Measurements from ENCODE around the gene WNT9A.

Gene WNT9A

DNA sequence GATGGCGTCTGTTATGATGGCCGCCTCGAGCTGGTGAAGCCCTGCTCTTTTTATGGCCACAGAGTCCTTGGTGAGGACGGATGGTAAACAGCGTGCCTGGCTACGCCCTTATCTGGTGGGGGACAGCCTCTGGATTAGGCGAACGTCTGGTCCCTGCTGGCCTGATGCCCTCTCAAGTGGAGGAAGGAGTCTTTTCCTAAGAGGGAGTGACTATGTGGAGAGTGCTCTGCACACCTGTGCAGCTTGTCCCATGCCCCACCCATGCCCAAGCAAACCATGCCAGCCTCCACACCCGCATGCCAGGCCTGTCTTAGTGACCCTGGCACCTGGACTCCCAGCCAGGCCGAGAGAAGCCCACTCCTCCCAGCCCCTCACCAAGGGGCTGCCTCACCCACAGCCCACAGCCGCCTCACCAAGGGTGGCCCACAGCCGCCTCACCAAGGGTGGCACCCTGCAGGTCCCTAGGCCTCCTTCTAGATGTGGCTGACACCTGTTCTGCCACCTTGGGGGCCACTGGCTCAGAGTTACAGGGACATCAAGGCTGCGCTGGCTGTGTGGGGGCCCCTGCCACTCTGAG, 40.2 kb downstream of the WNT9A start:
- DNase-seq, result no peak

- DNase-seq, result no peak
Observed at GRCh38 chr1:227906550-227907071, 41.1 kb downstream of the WNT9A start.

DNA sequence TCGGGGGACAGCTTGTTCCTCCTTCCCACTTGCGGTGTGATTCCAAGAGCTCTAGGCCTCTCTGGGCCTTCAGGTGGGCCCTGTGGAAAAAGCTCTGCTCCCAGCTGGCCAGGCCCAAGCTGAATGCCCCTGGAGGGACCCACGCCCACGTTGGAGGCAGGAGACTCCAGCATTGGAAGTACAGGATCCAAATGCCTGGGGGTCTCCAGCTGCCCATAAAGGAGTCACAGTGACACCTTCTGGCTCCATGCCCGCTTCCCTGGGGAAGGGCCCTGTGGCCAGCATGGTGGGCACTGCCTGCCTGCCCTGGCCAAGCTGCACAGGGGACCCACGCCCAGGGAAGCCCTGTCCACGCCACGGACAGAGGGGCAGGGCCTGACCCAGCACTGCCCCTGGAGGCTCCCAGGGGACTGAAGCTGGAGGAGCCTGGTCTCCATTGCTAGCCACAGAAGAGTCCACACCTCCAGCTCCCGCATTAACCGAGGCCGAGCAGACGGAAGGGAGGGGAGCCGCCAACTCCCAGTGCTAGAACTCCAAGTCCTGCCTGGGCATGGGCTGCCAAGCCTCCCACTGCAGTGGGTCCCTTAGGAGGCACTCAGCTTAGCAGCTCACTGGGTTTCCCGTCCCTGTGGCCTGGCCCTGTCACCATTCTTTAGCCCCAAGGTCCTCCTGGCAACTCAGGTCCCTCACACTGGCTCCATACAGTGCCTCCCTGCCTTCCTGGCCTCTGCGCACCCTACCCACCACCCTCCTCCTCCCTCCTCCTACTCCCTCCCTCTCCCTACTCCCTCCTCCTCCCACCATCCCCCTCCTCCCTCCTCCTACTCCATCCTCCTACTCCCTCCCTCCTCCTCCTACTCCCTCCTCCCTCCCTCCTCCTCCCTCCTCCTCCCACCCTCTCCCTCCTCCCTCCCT, 41.9 kb downstream of the WNT9A start:
- DNase-seq, result no peak

- DNase-seq, result no peak
Observed at GRCh38 chr1:227904541-227905335, 43.0 kb downstream of the WNT9A start.

GRCh38 chr1:227903614-227904501, 43.9 kb downstream of the WNT9A start:
- no peak for DNase-seq

GRCh38 chr1:227903061-227903521, 44.6 kb downstream of the WNT9A start:
- no peak for DNase-seq

- DNase-seq, result no peak
Observed at GRCh38 chr1:227902641-227902990, 45.1 kb downstream of the WNT9A start.

DNA sequence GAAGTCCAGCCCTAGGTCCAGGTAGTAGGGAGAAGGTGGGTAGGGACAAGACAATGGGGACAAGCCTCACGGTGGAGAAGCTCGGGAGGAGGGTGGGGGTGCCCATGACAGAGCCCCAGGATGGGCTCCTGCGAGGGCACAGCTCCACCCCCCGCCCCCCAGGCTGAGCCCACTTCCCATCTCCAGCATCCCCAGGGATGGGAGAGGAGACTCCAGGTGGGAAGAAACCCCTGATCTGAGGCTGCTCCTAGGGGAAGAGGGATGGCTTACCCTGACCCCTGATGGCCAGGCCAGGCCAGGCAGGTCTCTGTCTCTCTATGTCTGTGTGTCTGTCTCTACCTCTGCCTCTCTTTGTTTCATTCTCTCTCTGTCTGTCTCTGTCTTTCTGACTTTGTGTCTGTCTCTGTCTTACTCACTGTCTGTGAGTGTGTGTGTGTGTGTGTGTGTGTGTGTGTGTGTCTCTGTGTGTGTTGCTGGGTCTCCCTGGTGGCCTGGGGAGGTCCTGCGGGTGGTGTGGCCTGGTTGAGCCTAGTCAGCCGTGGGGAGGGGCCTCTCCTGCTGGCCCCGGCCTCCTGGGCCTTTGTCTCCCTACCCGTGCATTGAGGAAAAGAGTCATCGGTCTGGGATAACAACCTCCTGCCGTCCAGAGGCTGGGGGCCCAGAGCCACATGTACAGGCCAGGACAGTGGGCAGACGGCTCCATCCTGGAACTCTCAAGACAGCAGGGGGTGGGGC, 45.7 kb downstream of the WNT9A start:
- DNase-seq, result no peak

- no peak for DNase-seq
Observed at GRCh38 chr1:227901239-227901905, 46.4 kb downstream of the WNT9A start.

- no peak for DNase-seq
Observed at GRCh38 chr1:227900571-227901051, 47.1 kb downstream of the WNT9A start.

DNA sequence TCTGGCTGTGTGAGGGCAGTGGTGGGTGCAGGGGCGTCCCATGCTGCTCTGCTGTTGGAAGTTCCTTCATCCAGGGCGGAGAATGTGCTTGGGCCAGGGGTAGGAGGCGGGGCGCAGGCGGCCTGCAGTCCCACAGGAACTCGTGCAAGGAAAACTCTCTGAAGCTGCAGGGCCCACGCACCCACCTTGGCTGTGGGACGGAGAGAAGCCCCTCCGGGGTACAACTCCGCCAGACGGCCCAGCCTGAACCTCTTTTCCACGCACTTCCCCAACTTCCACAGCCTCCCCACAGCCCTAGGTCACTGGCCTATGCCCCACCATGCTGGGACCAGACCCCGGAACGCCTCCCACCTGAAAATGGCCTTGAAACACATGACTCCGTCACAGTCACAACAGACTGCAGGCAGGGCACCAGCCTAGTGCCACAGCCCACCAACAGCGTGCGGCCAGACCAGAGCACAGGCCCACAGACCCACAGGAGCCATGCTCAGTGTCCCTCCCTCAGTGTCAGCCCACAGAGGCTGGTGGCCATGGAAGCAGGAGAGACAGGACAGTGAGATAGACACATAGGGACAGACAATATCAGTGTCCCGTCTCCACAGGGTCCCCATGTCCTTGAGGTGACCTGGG, 47.8 kb downstream of the WNT9A start:
- DNase-seq, result no peak

DNA sequence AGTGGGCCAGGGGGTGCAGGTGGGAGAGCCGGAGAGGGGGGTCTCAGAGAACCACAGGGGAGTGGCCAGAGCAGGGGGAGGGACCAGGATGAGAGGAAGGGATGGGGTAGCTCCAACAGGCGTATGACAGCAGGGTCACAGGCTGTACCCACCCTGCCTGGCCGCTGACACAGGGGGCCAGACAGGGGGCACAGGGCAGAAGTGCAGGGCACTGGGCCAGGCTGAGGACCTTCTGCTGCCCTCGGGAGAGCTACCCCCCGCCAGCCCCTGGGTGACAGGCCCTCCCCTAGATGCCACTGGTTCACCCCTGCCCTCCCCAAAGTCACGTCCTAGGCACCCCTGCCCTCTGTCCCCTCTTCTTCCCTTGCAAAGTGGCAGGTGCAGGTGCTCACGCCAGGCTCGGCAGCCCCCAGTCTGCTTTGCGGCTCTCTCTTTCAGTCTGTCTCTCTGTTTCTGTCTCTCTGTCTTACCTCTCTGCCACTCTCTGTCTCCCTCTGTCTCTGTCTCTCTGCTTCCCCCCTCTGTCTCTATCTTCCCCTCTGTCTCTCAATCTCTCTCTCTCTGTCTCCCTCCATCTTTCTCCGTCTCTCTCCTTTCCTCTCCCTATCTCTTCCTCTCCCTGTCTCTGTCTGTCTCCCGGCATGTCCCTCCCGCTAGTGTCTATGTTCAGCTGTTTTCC, 48.5 kb downstream of the WNT9A start:
- DNase-seq, result no peak

DNA sequence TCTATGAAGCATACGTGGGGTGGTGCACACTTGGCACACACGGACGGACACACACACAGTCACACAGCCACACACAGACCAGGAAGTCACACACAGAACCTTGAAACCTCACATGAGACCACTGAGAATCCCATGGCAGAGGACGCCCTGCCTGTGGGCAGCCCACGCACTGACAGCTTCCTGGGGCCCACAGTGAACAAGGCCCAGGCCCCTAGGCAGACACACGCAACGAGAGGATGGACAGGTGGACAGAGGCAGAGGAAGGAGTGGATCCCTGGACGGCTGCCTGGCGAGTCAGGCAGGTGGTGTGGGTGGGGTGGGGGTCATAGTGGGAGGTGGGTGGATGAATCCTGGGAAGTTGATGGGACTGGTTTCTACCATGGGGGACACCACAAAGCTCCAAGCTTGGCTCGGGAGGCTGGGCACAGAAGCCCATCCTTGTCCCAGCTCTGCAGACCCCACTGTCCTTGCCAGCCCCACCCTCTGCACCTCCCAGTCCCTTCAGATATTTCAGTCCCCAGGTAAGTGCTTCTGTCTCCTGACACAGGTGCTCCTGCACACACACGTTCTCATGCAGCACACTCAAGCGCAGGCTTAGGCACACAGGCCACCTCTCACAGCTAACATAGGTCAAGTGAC, 49.1 kb downstream of the WNT9A start:
- no peak for DNase-seq

DNA sequence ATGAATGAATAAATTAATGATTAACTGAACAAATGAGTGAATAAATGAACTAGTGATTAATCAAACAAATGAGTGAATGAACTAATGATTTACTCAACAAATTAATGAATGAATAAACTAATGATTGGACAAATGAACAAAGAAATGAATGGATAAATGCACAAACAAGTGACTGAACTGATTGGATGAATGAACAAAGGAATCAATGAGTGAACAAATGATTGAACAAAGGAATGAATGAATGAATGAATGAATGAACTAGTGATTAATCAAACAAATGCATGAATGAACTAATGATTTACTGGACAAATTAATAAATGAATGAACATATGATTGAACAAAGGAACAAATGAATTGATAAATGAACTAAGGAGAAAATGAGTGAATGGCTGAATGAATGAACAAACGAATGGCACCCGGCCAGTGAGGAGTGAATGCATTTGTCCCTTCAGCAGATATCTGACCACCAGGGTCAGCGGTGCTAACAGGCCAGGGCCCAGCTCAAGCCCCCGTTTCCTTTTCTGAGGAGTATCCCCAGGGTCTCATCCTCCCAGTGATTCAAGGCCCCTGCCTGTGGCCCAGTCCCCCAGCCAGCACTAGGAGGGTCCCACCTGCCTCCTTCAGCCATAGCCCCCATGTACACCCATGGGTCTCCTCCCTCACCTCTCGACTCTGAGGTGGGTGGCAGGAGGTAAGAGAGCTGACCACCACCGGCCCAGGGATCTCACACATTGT, 49.9 kb downstream of the WNT9A start:
- DNase-seq, result no peak

GRCh38 chr1:227896710-227897655, 50.7 kb downstream of the WNT9A start:
- no peak for DNase-seq

- DNase-seq, result no peak
Observed at GRCh38 chr1:227895828-227896685, 51.7 kb downstream of the WNT9A start.

All from T-helper 9 cell (primary cell).